NT2/D1 (cell line): ENCODE measurements around the gene BCL11B.

ENCODE experiments used
- DNase-seq: peaks from one replicate; pipeline ENCODE4 v3.0.0-alpha.2; 2011; ENCODE audit warnings: low read depth, low spot score
- H3K27me3 ChIP-seq: 2 replicates; pipeline ENCODE4 v1.6.0; 2011; ENCODE audit warnings: mild to moderate bottlenecking; ENCODE audit not compliant: insufficient read length, insufficient read depth
- H3K36me3 ChIP-seq: 2 replicates; pipeline ENCODE4 v1.6.1; 2011; ENCODE audit warnings: mild to moderate bottlenecking, low read length, mixed read lengths; ENCODE audit not compliant: insufficient read depth, insufficient read length
- H3K4me1 ChIP-seq: 2 replicates; pipeline ENCODE4 v1.5.1; 2011; ENCODE audit not compliant: insufficient read depth, insufficient read length
- H3K4me3 ChIP-seq: 2 replicates; pipeline ENCODE4 v1.5.1; 2011; ENCODE audit warnings: low read depth; ENCODE audit not compliant: insufficient read length
- H3K9ac ChIP-seq: 2 replicates; pipeline ENCODE4 v1.6.0; 2011; ENCODE audit warnings: low read depth; ENCODE audit not compliant: insufficient read length
- H3K9me3 ChIP-seq: 2 replicates; pipeline ENCODE4 v1.5.1; 2011; ENCODE audit warnings: mild to moderate bottlenecking, low read length; ENCODE audit not compliant: insufficient read depth
- SUZ12 ChIP-seq: IDR thresholded peaks from 2 replicates; pipeline ENCODE4 v1.6.1; 2011; ENCODE audit not compliant: insufficient read length, insufficient read depth; ENCODE audit errors: extremely low read depth
- YY1 ChIP-seq: IDR thresholded peaks from 2 replicates; pipeline ENCODE4 v1.6.1; 2011; ENCODE audit not compliant: insufficient read length, insufficient read depth
- ZNF274 ChIP-seq: IDR thresholded peaks from 2 replicates; pipeline ENCODE4 v1.6.1; 2011; ENCODE audit warnings: mild to moderate bottlenecking, low read depth, low read length

BCL11B gene

GRCh38 chr14:99242816-99243721 lies 28.9 kb downstream of the BCL11B start:
- no peaks in the 10 kb centered on the region for H3K36me3 ChIP-seq
- TF ChIP-seq SUZ12 = no peak
- no peak for TF ChIP-seq ZNF274
- TF ChIP-seq YY1 = no peak
- H3K9ac ChIP-seq = no peak overlapping the region
- H3K9me3 ChIP-seq = no peaks in the 10 kb centered on the region
- H3K4me3 ChIP-seq = no peak overlapping the region
- H3K4me1 ChIP-seq = peaks cover 5% of the 10 kb centered on the region
- DNase-seq = no peak
- H3K27me3 ChIP-seq = peaks cover 14% of the 10 kb centered on the region

- Histone ChIP-seq H3K36me3 (no peaks in the 10 kb centered on the region), H3K4me3 (no peak overlapping the region), H3K4me1 (no peaks in the 10 kb centered on the region), H3K9ac (no peak overlapping the region), H3K9me3 (no peaks in the 10 kb centered on the region), H3K27me3 (peaks cover 6% of the 10 kb centered on the region)
- DNase-seq = no peak
- TF ChIP-seq ZNF274 (no peak), SUZ12 (no peak), YY1 (no peak)
Observed at GRCh38 chr14:99242238-99242637, 29.8 kb downstream of the BCL11B start.

DNA sequence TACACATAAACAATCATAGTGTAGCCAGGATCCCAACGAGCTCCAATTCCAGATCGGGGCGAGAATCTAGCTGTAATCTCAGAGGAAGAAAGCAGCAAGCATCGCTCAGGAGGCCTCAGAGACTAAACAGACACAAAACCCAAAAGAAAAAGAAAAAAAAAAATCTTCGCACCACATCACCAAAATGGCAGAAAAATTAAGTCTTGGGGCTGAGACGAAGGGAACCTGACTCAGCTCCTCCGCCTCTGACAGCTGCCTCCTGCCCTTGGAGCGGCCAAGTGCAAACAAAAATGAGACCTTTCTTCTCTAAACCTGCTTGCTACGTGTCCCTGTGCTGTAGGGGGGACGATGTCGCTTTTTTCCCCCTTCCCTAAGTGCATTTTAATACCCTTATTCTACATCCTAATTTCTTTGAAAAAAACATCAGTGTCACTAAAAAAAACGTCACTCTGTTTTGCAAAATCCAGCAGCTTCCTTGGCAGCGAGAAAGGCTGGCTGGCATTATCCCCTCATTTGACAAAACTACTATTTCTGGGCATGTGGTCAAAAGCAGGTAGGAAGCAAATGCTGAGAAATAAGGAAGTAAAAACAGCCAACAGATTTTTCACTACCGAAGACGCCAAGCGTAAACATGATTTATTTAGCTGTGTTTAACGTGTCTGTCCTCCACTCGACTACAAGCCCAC lies 30.5 kb downstream of the BCL11B start:
- Histone ChIP-seq H3K4me1 (no peaks in the 10 kb centered on the region), H3K4me3 (no peak overlapping the region), H3K36me3 (no peaks in the 10 kb centered on the region), H3K27me3 (no peaks in the 10 kb centered on the region), H3K9ac (no peak overlapping the region), H3K9me3 (no peaks in the 10 kb centered on the region)
- DNase-seq = no peak
- no peak for TF ChIP-seq YY1
- TF ChIP-seq ZNF274 = no peak
- TF ChIP-seq SUZ12 = no peak

GRCh38 chr14:99240627-99241324 lies 31.2 kb downstream of the BCL11B start:
- TF ChIP-seq YY1 (no peak), ZNF274 (no peak), SUZ12 (no peak)
- Histone ChIP-seq H3K9me3 (no peaks in the 10 kb centered on the region), H3K4me3 (no peak overlapping the region), H3K9ac (no peak overlapping the region), H3K4me1 (no peaks in the 10 kb centered on the region), H3K27me3 (no peaks in the 10 kb centered on the region), H3K36me3 (no peaks in the 10 kb centered on the region)
- no peak for DNase-seq

- H3K36me3 ChIP-seq = no peaks in the 10 kb centered on the region
- no peak overlapping the region for H3K9ac ChIP-seq
- DNase-seq = no peak
- TF ChIP-seq SUZ12 (no peak), ZNF274 (no peak), YY1 (no peak)
- no peaks in the 10 kb centered on the region for H3K9me3 ChIP-seq
- no peaks in the 10 kb centered on the region for H3K4me1 ChIP-seq
- no peak overlapping the region for H3K4me3 ChIP-seq
- no peaks in the 10 kb centered on the region for H3K27me3 ChIP-seq
Observed at GRCh38 chr14:99239661-99240092, 32.3 kb downstream of the BCL11B start.

GRCh38 chr14:99238216-99238615 lies 33.8 kb downstream of the BCL11B start:
- no peak overlapping the region for H3K4me3 ChIP-seq
- H3K36me3 ChIP-seq = no peaks in the 10 kb centered on the region
- H3K9ac ChIP-seq = no peak overlapping the region
- H3K9me3 ChIP-seq = no peaks in the 10 kb centered on the region
- H3K4me1 ChIP-seq = peaks cover 7% of the 10 kb centered on the region
- no peaks in the 10 kb centered on the region for H3K27me3 ChIP-seq
- TF ChIP-seq SUZ12 (no peak), YY1 (no peak), ZNF274 (no peak)
- DNase-seq = no peak
